Dermis microvascular lymphatic vessel endothelial cell (primary cell): Measurements from ENCODE around the gene GARNL3. TPM values are rescaled to one million over a fixed set of nuclear protein-coding genes. Genes with fewer than 3 reads are reported as not detected.

Experiments used
- DNase-seq, 2 donors: peaks; one replicate each; pipeline versions ENCODE4 v3.0.0 to v3.0.0-alpha.2; 2010; ENCODE audit warnings: low read depth in 2 of 2
- total RNA-seq: library from RNA; depleted of rRNA; stranded (reverse); fragments of >200 nt; gene quantifications from 2 replicates; pipeline ENCODE4 v1.2.1, GENCODE V29; 2014

Gene GARNL3
- total RNA-seq, 1 donor from 2014 or later = 2.3 TPM

DNA sequence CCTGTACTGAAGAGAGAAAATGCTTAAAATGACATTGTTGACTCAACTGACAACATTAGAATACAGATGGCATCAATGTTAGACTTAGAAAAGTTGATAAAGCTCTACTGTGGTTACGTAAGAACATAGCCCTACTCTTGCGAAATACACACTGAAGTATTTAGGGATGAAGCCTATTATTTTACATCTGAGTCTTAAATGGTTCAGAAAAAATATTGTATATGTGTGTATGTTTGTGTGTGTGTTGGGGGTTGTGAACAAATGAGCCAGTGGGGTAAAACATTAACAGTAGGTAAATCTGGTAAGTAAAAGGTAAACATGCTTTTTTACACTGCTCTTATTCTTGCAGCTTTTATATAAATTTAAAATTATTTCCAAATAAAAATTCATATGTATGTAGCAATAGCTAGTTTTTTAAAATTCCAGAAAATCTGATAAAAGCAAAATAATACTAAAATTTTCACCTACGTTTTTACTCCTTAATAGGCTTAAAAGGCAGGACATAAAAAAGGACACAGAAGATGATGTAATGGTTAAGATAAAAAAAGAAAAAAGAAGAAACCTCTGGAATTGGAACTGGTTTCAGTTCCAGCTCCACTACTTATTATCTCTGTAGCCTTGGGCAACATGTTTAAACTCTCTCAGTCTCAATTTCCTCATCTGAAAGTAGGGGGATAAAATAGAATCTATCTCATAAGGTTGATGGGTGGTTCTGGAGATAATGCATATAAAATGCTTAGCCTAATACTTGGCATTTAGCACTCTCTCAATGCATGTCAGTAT, 44.3 kb downstream of the GARNL3 start:
- DNase-seq = no peak

DNA sequence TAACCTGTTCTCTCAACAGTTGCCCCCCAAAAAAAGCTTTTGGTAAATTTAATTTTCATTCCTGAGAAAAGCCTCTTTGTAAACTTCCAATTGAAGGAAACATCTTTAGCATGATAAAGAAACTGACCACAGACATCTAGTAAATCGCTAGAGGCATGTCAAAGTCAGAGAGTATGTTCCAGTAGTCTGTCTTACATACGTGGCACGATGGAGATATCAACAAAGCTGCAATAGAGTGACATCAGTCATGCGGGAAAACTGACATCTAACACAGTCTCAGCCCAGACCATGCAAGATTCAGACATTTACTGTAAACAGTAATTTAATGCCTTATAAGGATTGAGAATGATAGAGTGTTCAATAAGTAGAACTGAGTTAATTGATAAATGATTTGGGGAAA, 45.1 kb downstream of the GARNL3 start:
- no peak for DNase-seq

DNA sequence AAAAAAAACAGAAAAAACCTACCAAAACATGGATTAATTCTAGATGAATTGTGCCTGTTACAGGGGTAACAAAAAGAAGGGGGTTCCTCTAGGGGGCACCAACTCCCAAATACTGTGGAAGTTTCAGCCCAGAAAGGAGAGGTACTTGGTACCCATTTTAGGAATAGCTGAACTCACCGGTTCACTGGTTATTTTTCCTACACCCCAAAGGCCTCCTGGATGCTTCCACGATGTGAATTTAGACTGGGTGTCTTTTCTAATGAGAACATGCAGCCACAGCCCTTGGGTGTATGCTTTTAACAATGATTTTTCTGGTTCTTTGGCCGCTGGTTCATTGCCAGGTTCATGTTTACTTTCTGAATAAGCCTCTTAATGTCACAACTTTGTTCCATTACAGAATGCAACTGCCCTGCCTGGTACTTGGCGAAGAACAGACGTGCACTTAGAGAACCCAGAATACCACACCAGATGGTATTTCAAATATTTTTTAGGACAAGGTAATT, 46.7 kb downstream of the GARNL3 start:
- DNase-seq = peak in 1 of 2 donors; percentile 52

DNA sequence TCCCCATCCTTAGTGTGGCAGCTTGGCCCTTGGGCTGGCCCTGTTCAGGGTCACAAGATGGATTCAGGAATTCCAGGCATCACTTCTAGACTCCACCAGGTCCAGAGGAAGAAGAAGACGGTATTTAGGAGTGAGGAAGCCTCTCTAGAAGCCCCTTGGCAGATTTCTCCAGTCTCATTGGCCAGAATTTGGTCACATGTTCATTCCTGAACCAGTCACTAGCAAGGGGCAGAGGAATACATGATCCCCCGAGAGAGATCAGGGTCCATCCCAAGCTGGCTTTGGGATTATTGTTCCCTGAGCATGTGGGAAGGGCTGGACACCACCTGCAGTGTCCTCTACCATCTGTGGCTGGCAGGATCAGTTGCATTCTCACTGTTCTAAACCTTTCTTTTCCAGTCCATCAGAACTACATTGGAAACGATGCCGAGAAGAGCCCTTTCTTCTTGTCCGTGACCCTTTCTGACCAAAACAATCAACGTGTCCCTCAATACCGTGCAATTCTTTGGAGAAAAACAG, 48.5 kb downstream of the GARNL3 start:
- no peak for DNase-seq

DNA sequence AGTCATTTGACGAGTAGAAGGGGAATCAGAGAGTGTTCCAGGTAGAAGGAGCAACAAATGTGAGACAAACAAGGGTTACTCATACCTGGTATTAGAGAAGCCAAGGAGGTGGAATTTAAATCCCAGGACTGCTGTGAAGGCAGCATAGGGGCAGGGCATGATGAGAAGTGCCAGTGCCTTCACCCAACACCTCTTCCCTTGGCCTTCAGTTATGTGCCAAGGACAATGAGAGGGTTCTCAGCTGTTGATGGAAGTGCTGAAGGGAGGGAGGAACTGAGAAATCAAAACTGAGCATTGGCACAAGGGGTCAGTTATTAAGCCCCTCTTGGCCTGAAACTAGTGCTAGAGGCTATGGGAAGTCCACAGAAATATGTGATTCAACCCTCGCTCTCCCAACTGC, 50.3 kb downstream of the GARNL3 start:
- DNase-seq = no peak

DNA sequence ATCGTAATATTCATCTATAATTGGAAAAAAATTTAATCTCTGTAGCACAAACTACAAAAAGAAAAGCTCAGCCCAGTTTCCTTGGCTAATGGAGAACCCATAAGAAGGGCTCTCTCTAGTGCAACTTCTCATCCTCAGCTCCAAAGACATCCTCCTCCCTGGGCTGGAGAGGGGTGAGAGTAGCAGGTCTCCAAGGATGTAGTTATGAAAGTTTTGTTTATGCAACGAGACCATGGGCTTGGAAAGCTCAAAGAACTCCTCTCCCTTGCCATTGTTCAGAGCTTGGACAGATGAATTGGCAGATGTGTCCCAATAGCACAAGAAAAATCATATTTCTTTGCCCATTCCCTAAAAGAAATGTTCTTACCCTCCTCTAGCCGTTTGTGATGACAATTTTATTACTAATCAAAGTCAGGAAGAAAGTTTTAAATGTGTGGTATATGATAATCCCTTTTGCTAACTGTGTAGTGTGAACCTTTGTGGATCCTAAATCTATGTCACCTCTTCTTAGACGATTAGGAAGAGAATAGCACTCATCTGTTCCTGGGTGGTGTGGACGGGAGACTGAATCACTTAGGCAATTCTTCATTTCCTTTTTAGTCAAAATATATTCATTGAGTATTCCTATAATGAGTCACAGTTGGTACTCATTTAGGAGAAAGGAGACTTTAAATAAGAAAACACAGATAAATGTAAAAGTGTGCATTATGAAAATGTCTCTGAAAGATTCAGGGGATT, 52.2 kb downstream of the GARNL3 start:
- DNase-seq = no peak

DNA sequence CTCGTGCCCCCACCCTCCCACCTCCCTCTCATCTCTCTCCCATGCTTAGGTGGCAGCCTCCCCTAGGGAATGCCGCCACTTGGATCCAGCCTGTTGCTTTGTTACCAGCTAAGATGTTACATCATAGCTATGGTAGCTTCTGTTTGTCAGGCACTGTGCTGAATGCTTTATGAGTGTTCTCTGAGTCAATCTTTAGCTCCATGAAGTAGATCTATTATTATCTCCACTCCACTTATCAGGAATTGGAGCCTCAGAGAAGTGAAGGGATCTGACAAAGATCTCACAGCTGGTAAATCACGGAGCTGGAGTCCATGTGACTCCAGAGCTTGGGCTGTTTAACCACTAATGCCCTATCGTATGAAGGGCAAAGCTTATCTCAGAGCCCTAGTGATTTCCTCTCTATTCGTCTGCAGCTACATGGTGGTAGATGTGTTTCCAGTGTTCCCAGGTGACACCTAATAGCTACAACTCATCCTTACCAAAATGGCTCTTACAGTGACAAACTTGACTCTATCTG, 54.1 kb downstream of the GARNL3 start:
- DNase-seq = peak in 1 of 2 donors; percentile 7

DNA sequence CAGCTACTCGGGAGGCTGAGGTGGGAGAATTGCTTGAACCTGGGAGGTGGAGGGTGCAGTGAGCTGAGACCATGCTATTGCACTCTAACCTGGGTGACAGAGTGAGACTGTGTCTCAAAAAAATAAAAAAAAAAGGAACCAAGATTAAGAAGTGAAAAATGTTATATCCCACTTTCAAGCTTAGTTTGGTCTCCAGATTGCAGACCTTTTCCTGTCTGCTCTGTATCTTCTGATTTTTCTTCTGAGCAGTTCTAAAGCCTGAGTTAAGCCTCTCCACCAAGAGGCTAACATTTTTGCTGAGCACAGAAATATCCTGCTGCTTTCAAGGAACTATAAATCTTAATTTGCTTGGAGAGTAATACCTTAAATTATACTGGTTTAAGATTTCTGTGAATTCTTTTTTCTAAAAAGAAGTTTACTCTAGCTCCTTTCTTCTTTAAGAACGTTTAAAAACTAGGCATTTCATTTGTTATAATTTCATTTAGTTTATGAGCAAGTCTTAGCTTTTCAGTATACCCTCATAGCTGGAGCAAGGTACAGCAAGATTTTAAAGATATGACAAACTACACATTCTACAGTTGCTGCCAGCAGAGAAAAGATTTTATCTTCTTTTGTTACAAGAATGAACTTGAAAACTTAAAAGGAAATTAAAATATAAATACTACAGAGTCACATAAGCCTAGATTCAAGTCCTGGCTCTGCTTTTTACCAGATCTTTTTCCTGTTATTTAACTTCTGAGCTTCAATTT, 55.0 kb downstream of the GARNL3 start:
- peak in 1 of 2 donors; percentile 21 for DNase-seq

DNA sequence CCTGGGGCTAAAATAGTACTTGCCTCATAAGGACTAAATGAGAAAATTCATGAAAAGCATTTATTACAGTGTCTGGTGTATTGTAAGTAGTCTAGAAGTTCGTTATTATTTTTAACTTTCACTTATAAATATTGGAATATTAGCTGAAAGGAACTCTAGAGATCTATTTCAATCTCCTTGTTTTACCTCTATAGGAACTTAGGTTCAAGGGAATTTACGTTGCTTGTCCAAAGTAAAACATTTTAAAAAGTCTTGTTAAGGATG, 55.5 kb downstream of the GARNL3 start:
- no peak for DNase-seq

DNA sequence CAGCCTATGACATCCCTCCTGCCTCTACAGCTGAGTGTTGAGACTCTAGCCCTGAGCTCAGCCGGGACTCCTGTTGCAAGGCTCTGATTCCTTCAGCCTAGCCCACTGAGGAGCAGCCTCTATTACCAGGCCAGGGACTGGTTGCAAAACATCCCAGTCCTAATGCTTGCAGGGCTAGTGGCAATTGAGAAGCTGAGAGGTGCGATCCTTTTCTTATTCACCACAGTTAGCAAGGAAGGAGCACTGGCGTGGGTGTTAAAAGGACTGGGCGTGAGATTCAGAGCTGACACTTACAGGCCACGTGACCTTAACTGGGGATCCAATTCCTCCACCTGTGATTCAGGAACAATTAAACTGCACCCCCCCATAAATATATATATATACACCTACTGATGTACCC, 58.8 kb downstream of the GARNL3 start:
- DNase-seq = no peak

DNA sequence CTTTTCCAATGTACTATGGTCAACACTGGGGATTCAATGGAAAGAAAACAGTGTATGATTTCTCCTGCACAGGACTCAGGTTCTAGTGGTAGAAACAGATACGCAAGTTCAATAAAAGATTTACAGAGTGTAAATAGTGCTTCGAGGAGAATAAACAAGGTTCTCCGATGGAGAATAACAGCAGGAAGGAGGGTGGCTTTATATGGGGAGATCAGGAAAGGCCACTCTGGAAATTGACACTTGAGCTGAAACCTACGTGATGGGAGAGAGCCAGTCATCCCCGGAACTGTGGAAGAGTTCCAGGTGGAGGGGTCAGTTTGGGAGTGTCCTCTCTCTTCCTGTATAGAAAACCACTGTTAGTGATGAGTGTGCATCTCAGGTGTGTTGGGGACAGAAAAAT, 65.9 kb downstream of the GARNL3 start:
- DNase-seq = no peak

DNA sequence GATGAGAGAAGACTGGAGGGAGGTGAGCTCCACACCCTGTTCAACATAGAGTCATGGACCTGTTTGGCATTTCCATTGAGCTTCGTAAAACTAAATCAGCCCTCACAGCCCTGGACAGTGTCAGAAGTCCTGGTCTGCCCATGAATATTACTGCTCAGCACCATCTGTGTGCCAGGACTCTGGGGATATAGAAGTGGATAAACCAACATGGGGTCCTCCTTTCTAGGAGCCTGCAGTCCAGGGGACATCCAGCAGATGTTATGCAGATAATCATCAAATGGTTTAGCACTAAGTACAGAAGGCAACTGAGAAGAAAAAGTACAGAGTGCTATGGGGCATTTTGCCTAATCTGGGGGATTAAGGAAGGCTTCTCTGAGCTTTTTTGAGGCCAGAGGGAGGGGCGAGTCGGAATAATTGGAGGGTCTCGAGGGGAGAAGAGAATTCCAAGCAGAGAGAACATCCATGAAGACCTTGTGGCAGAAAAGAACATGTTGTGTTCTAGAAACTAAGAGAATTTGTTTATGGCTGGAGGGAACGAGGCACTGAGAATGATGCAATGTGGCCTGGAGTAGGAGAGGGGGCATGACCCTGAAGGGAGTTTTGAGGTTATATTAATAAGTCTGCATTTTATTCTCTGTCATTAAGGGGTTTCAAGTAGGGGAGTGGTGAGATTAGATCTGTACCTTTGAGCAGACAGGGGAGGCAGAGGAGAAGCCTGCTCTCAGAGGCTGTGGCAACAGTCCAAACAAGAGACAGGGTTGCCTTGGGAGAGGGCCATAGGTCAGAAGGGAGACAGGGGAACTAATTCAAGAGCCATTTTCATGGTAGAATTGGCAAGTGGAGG, 68.9 kb downstream of the GARNL3 start:
- no peak for DNase-seq

DNA sequence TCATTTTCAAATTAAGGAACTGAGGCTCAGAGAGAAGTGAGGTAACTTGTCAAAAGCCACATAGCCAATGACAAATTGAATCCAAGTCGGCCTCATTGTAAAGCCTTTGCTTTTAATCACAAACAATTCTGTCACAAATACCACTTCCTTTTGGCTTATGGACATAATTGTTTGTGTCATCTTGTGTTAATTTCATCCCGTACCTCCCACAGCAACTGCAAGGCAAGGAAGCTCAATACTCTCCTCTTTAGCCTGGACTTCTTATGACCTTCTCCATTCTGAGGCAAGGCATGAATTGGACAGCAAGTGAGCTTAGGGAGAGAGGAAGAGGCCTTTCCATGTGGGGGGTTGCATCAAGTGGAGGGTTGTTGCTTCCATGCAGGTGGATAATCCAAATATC, 70.2 kb downstream of the GARNL3 start:
- DNase-seq = no peak

DNA sequence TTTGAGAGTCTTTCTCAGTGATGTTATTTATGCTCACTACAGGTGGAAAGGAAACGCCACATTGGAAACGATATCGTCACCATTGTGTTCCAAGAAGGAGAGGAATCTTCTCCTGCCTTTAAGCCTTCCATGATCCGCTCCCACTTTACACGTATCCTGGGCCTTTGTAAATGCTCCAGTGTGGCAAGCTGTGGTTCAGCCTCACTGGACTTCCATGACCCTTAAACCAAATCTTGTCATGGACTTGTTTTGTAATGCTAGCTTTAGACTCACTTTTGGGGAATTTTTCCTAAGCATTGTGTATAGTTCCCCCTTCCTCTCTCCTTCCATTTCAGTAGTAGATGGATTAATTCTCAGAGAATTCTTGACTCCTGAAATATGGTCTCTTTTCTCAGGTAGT, 71.5 kb downstream of the GARNL3 start:
- no peak for DNase-seq

DNA sequence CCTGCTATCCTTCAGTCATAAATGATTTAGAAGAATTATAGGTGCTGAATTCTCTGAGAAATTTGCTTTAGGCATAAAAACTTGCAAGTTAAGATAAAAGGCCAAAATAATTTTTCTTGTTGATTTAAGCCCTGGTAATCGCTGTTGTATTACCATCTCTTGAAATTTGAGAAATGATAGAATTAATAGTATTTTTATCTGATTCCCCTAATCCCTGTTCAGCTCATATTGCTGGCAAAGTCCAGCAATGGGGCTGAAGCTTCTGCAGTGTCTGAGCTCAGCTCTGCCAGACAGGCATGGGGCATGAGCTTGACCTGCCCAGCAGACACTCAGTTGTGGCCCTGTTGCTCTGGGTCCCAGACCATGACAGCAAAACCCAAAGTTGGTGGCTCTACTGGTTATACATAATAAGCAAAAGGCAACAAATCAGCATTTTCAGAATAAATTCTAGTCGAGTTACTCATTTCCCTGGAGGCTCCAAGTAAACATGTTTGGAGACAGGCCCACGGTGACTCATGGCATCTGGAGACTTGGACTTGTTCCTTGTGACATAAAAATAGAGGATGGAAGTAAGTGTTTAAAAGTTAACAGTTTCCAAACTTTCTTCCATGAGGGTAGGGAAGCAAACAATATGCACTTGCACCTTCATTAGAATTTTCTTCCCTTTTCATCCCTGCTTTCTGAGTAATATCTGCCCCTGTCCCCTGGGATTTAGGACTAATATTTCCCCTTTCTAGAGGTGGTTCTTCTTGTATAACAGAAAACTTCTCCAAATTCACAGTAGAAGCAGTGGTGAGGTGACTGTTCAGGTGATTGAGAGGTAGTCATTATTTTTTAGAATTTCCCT, 72.2 kb downstream of the GARNL3 start:
- peak in 1 of 2 donors; percentile 92 for DNase-seq

DNA sequence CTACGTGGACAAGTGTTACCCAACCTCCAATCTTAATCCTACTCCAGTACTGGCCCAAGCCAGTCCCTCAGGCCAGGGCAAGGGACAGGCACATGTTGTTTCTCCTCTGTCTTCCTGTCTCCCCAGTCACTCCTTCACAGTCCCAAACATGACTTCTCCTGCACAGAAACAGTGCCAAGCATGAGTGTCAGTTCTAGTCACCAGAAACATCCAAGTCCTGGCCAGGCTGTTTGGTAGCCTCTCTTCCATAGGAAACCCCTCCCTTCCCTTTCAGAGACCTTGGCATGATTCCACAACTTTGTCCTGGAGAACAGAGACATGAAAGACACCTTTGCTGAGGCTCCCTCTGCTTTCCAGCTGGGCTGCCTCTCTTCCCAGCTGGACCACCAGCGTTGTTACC, 76.1 kb downstream of the GARNL3 start:
- peak in 1 of 2 donors; percentile 58 for DNase-seq

DNA sequence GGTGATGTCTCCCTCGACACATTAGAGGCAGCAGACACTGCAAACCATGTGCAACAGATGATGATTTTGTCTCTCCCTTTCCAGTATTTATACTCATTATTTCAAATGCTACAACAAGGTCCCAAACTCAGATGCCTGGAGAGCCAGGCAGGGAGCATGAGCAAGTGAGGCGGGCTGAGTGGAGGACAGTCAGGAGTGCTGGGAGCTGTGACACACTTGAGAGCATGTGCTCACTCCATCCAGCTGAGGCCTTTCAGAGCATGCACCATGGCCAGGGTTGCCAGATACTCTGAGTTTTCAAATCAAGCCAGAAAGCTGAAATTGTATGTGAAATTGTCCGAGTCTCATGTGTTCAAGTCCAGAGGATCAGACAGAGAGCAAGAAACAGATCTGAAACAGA, 76.6 kb downstream of the GARNL3 start:
- no peak for DNase-seq

DNA sequence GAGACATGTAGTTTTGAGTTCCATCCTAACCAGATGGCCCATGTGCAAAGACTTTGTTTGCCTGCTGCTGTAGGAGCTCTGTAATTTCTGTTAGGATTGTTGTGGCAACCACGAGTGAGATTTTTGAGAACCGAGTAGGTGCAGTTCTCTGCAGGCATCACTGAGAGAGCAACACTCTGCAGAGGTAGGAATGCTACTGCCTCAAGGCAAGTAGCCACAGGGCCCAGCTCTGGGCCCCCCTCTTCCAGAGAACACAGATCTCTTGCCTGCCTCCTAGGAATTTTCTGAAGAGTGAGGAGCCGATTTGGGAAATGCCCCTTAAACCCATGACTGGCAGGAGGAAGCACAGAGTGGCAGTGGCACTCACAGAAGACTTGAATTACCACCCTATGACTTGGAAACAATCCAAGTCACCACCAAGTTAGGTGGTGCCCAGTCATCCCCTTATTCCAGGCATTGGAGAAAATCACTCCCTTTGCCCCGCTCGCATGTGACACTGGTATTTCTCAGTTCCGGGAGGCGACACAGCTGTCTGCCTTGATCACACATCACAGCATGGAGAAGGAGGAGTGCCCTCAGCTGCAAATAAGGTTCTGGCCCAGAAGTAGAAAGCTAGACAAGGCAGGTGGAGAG, 79.9 kb downstream of the GARNL3 start:
- no peak for DNase-seq

DNA sequence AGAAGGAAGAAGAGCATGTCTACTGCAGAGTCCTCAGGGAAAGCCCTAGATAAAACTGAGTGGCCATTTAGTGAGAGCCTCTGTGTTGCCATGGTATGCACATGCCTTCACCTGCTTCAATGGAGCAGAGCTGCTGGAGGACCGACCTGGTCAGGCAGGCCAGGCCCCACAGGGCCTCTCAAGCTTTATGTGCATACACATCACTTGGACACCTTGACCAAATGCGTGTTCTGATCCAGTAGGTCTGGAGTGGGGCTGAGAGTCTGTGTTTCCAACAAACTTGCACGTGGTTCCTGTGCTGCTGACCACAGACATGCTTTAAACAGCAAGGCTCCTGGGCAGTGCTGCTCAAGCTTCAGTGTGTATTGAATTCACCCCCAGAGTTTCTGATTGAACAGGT, 81.0 kb downstream of the GARNL3 start:
- no peak for DNase-seq

DNA sequence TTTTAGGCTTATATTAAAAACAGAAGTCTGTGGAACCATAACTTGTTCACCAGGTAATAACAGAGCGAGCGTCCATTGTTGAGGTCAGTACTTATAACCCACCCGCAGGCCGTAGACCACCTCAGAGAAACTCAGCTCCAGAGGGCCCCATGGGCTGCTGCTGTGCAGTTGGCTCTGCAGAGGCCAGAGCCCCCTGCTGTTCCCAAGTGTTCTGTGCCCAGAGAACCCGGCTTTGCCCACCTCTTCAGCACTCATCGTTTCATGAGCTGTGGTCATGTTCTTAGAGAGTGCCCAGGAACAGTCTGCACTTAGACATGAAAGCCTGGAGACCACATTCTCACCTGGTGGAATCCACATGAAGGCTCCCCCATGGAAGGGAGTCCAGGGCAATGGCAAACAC, 82.0 kb downstream of the GARNL3 start:
- peak in 1 of 2 donors; percentile 16 for DNase-seq
